Kidney glomerular epithelial cell (primary cell): ENCODE measurements around the gene PLA2G2F.

Experiments used
- DNase-seq: peaks from one replicate; lab custom pipeline; 2025; lab: John Stamatoyannopoulos, UW

The PLA2G2F gene

GRCh38 chr1:20143318-20143717 is 4.2 kb downstream of the PLA2G2F start:
- DNase-seq: no peak

GRCh38 chr1:20143734-20144565 is 4.8 kb downstream of the PLA2G2F start:
- DNase-seq: no peak

GRCh38 chr1:20147846-20148570 is 8.9 kb downstream of the PLA2G2F start:
- no peak for DNase-seq

GRCh38 chr1:20148571-20149500 is 9.7 kb downstream of the PLA2G2F start:
- no peak for DNase-seq

- no peak for DNase-seq
These were observed 10.6 kb downstream of the PLA2G2F start for GRCh38 chr1:20149601-20150325.

- no peak for DNase-seq
These were observed 11.2 kb downstream of the PLA2G2F start for GRCh38 chr1:20150326-20150705.

GRCh38 chr1:20150969-20151368 is 11.8 kb downstream of the PLA2G2F start:
- no peak for DNase-seq

- DNase-seq: peak; percentile 60
These were observed 12.9 kb downstream of the PLA2G2F start for GRCh38 chr1:20151906-20152598.

GRCh38 chr1:20152599-20152930 is 13.4 kb downstream of the PLA2G2F start:
- no peak for DNase-seq

- no peak for DNase-seq
These were observed 13.9 kb downstream of the PLA2G2F start for GRCh38 chr1:20153000-20153418.

- DNase-seq: no peak
These were observed 15.2 kb downstream of the PLA2G2F start for GRCh38 chr1:20154301-20154831.

- no peak for DNase-seq
These were observed 19.4 kb downstream of the PLA2G2F start for GRCh38 chr1:20158358-20159070.

- DNase-seq: no peak
These were observed 20.9 kb downstream of the PLA2G2F start for GRCh38 chr1:20160034-20160433.

GRCh38 chr1:20164694-20165202 is 25.6 kb downstream of the PLA2G2F start:
- DNase-seq: no peak

- no peak for DNase-seq
These were observed 26.4 kb downstream of the PLA2G2F start for GRCh38 chr1:20165522-20165951.

GRCh38 chr1:20166051-20166450 is 26.9 kb downstream of the PLA2G2F start:
- peak; percentile 28 for DNase-seq

GRCh38 chr1:20167126-20167525 is 28.0 kb downstream of the PLA2G2F start:
- no peak for DNase-seq

- DNase-seq: no peak
These were observed 29.7 kb downstream of the PLA2G2F start for GRCh38 chr1:20168564-20169491.

- DNase-seq: no peak
These were observed 30.8 kb downstream of the PLA2G2F start for GRCh38 chr1:20169932-20170331.
